Measurements from ENCODE around the gene ASPA.
"Not testable (repeated sequence)": the region's sequence is repeated elsewhere in the genome, so short reads cannot be mapped to it uniquely, and the experiment has no call there.

The ASPA gene

DNA sequence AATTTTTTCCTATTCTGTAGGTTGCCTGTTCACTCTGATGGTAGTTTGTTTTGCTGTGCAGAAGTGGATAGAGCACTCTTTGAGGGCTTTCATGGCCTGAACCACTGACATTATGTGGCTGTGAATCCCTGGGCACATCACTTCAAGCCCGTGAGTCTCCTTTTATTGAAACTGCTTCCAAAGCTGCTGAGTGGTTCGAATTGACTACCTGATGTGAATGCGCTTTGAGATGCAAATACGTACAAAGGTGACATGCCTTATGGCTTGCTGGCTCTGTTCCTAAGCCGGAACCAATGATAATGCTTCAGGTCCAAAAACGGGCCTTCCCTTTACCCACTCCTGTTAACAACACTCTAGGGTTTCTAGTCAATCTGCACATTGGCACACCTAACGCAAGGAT, 34.3 kb downstream of the ASPA start:
- DNase-seq, result no peak

DNA sequence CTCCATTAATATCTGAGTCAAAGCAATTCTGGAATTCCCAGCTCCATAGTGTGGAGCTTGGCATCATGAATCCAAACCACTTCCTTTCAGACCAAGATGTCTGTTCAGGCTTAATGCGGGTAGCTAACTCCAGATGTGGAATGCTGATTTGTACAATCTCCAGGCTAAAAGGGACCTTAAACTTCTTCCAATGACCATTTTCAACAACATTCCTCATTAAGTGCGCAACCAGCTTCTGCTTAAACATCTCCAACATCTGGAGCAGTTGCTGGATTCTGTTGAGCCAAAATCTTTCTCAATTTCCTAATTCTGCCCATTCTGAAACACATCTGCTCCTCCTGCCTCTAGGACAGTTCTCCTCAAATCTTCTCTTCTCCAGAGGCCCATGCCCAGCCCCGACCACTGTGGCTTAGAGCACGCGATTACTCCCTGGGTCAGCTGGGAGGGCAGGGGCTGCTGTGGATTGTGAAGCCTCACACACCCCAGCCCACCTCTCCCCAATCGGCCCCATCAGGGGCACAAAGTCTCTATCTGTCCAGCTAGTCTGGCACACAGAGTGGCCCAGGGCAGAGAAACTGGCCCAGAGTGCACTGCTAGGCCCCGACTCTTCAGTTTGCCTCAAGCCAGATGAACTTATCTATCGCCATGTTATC, 36.2 kb downstream of the ASPA start:
- no peak for DNase-seq

DNA sequence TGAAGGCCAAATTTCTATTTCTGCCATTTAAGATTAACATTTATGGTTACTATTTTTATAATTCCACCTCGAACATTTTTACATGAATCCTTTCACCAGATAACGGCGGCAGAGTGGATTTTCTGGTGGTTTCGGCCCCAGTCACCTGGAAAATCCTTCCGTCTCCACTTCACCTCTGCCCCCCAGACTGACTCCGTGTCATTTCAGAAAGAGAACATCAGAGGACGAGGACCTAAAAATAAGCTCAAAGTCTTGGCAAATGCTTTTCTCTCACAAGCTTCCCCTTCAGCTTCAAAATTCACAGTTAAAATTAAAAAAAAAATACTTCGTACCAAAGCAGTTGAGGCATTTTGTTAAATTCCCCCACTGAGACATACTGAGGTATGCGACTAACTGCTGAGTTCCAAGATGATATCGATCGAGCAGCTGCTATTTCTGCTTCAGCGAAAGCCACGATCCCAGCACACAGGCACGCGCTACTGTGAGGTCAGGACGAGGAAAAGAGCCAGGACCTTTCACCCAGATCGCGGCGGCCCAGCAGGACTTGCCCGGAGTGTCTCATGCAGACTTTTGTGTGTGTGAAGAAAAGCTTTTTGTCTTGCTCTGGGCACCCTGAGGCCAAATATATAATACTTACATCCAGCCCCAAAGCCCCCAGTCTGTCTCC, 36.8 kb downstream of the ASPA start:
- DNase-seq, result peak; percentile 94

DNA sequence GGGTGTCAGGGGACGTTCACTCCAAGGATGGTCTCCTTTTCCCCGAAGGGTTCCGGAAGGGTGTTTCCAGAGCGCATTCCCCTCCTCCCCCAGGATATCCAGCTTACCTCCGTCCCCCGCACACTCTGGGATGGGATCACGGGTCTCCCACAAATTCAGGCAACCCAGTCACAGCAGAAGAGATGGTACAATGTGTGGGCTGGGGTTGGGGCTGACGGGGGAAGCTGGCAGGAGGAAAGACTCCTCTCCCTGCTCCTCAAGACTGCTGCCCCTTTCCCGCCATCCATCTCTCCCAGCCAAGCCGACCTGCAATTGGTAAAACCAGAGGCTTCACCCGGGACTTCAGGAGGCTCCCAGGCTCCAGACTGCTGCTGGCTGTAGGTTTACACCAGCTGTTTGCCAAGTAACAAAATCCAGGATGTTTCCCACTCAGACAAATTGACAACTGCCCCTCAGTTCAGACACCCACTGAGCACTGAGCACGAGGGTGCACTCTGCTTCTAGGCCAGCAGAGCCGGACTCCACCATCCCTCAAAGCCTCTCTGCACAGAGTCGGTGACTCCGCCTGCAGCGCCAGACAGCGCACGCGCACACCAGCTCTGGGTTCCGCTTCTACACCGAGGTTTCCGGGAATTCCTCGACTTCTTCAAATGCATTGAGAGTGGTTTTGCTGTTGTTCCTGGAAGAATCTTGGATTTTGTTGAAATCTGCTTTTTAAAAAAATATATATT, 37.7 kb downstream of the ASPA start:
- no peak for DNase-seq

DNA sequence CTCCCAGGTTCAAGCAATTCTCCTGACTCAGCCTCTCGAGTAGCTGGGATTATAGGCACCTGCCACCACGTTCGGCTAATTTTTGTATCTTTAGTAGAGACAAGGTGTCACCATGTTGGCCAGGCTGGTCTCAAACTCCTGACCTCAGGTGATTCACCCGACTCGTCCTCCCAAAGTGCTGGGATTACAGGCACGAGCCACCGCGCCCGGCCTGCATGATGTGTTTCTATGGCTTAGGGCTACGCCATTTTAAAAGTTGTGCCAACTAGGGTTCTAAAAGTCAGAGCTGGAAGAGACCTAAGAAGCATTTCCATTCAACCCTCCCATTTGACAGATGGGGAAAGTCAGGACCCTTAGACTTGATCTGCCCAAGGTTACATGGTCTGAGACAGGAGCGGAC, 38.4 kb downstream of the ASPA start:
- DNase-seq, result not testable (repeated sequence)

DNA sequence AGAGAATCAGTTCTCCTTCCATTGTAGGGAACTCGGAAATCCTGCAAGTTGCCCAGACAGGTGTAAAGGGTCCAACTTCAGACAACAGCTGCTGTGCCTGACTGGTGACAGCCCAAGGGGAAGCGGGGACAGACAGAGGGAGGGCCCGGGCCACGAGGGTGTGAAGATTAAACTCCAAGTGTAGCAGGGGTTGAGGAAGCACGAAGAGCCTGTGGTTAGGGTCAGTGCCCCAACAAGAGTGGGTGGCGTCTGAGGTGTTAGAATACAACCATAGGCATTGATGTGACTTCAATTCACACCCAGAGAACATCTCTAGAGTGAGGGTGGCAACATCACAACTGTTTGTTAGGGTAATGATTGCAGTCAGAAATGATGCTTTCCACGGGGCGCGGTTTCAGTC, 39.1 kb downstream of the ASPA start:
- DNase-seq, result no peak

DNA sequence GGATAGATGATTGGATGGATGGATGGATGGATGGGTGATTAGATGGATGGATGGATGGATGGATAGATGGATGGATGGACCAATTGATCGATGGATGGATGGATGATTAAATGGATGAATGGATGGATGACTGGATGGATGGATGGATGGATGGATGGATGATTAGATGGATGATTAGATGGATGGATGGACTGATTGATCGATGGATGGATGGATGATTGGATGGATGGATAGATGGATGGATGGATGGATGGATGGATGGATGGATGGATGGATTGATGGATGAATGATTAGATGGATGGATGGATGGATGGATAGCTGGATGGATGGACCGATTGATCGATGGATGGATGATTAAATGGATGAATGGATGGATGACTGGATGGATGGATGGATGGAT, 43.7 kb downstream of the ASPA start:
- DNase-seq, result not testable (repeated sequence)

DNA sequence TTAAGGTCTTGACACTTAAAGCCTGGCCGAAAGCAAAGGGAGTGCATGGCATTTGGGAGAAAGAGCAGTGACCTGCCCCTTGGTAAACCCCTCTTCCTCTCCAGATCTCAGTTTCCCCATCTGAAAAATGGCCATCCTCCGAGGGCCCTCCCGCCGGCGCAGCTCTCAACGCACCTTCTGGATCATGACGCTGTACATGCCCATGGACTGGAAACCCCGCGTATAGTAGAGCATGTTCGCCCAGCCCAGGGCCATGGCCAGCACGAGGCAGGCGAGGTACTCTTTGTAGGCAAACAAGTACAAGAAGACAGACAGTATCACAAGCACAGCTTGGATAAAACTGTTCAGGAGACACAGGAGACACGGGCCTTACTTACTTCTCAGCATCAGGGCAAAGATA, 48.2 kb downstream of the ASPA start:
- DNase-seq, result no peak

DNA sequence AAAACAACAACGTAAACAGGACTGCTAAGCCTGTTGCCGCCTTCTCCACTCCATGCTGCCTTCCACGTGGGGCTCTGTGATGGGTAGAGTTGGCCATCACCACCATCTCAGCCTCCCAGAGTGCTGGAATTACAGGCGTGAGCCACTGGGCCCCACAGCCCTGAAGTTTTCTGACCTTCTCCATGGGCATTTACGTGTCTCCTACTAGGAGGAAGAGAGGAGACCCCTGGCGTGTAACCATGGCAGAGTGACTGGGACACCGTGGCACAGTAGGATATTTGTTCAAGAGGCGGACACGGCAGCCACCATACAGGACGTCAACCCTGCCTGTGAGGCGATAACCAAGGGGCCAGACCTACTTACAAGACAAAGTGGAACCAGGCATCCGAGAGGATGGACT, 50.7 kb downstream of the ASPA start:
- DNase-seq, result no peak

DNA sequence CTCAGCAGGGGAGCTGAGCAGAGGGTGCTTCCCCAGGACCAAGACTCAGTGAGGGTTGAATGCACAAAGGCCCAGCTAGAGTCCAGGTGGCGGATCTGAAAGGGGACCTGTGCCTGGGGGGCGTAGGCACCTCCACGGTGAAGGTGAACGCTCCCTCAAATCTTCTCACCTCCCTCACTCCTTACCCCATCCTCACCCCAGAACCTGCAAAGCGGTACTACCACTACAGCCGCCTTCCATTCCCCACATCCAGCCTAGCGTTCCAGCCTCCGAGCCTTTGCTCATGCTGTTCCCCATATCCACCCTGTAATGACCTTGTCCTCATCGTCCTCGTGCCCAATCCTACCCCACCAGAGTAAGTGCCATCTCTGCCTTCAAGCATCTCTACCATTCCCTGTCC, 51.2 kb downstream of the ASPA start:
- DNase-seq, result no peak

DNA sequence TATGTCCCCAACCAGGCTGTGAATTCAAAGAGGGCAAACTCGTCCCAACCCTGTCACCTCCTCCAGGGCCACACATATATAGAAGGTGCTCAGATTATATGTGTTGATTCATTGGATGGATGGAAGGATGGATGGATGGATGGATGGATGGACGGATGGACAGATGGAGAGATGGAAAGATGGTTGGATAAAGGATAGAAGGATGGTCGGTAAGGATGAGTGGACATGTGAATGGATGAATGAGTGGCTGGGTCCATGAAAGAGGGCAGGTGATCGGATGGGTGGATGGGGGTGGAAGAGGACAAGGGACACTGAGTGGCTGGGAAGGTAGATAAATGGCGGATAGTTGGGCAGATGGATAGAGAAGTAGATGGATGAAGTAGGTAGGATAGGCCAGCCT, 51.7 kb downstream of the ASPA start:
- no peak for DNase-seq

DNA sequence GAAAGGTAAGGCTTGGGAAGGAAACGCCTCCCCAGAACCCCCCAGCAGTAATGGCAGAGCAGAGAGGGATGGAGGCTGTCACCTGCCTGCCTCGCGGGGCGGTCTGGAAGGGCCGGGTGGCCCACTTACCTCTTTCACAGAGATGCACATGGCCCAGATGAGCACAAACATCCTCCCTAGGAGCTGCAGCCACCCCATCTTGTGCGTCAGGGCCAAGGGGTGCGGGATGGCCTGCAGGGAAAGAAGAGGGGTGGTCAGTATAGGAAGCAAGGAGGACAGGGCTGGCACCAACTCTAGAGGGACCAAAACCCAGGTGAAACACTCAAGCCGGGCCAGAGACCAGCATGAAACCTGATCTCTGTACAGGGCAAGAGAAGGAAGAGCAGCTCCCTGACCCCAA, 52.1 kb downstream of the ASPA start:
- no peak for DNase-seq

DNA sequence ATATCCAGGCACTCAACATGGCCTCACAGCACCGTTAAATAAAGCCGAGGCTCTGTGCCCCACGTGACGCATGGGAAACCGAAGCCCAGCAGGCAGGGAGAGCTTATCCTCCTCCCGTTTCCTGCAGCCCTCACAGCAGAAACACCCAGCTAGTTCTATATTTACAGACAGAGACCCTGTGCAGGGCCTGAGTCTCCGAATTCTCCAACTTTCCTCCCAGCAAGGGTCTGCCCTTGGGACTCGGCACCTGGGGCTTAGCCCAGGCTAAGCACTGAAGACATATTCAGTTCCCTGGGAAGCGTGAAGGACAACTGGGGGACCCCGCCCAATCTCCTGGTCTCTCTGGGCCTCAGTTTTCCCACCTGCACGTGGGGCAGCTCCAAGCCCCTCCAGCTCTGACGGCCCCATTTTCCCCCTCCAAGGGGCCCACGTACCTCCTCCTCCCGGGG, 52.6 kb downstream of the ASPA start:
- DNase-seq, result no peak

DNA sequence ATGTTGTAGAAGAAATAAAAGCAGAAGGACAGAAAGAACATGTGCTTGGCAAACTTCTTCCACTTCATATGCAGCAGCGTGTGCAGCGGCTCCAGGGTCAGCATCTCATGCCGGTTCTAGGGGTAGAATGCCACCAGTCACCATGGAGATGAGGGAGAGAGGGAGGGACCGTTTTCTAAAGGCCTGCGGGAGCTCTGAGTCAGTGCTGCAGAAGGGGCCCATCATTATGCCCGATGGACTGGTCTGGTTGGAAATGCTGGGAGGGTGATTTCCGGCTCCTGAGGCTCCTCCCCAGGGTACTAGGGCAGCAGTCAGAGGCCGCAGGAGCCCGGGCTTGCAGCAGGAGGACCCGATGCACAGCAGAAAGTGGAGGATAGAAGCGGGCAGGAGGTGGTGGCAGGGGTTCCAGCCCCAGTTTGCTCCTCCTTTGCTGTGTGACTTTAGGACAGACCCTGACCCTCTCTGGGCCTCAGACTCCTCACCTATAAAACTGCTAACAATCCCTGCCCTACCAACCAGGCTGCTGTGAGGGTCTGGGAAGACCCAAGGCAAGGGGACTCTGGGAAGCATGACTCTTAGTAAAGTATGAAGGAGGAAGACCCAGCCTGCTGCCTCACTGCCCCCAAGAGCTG, 53.2 kb downstream of the ASPA start:
- no peak for DNase-seq

DNA sequence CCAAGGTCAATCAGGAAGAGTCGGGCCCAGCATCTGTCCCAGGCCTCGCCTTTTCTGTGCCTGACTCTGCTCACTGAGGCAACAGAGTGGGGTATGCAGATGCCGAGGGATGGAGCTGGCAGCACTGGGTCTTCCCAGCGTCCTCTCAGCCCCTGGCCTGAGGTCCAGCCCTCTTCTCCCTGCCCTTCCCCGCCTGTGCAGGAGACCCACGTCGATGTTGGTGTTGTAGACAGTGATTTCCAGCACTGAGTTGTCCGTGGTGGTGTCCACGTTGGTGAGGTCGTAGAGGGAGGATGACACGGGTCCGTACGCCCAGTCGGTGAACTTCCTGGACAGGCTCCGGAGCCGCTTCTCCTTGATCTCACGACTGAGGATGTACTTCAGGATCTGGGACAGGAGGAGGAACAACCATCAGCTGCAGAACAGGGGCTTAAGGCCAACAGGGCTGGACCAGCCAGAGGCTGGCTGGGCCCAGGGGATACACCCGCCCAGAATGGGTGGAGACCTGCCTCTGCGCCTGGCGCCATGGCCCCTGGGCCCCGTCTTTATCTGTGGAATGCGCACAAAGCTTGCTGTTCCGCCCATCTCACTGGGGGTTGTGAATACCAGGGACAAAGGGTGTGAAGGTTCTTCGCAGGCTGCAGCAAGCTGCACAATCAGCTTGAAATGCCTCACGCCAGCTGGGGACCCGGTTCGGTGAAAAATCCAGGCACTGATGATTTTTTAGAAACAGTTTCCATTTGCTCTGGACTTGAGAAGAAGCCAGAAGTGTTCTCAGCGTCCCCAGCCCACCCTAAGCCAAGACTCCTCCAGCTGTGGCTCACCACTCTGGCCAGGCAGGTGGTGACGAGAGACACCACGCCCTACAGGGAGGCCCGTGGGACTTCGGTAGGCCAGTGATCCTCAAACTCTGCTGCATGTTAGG, 54.3 kb downstream of the ASPA start:
- peak; percentile 48 for DNase-seq

DNA sequence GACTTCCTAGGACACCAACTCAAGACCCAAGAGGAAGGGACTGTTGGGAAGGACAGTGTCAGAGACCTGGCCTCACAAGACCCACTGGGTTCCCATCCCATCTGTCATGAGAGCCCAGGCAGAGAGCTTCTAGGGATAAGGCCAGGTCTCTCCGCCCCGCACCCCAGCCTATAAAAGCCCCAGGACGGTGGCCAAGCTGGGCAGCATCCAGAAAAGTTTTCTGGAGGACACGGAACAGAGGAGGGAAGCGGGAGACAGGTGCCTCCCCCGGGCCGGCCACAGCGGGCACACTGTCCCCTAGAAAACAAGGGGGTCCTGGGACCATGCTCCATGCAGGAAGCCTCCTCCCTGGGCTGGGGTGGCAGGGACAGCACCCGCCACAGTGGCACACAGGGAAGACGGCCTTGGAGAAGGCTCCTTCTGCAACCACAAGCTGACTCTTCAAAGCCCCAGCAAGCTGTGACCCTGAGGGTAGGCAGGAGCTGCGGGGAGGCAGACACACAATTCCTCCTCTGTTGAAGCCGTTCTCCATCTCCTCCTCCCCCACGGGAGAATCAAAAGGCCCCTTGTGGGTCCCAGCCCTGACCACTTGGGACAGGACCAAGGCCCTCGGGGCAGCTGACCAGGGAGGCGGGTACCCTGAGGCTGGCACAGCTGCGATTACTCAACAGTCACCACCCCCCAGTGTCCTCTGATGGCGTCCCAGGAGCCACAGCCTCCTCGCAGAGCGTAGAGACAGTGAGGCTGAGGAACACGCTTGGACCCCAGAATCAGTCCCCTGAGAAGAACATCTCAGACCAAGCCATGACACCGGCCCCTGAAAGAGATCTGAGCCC, 55.7 kb downstream of the ASPA start:
- peak; percentile 97 for DNase-seq

DNA sequence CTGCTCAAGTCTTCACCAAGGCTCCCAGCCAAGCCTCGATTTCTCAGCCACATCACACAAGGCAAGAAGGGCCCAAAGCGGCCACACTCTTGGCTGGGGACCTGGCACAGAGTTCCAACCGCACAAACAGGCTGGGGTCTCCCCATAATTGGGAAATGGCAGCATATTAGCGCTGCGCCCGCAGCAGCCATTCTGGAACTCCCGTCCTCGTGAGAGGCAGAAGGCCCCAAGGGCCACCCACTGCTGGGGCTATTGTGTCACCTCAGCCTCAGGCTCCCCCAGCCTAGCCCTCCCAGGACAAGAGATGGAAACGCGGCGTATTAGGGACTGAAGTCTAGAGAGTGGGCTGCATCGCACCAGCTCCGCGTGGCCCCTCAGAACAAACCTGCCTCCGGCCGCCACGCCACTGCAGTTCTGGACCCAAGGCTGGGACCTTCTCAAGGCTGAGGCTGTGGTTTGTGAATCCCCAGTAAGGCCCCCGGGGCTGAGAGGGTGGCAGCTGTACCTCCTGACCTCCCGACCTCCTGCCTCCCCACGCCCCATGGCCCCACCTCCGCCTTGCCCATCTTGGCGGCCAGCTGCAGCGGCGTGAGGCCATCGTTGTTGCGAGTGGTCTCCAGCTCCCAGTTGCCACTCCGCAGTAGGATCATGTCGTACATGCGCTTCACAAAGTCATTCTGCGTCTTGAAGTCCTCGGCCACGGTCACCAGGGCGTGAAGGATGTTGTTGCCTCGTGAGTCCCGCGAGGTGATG, 56.5 kb downstream of the ASPA start:
- DNase-seq, result no peak

DNA sequence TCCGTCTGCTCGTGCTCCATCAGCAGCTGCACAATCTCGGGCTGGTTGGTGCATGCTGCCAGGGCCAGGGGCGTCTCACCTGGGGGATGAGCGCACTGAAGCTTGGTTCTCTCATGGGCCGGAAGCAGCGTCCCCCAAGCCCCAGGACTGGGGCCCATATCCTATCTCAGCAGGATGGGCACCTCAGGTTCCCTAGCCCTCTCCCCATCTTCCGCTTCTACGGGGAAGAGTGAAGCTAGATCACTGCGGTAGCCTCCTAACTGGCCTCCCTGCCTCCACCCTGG, 57.0 kb downstream of the ASPA start:
- DNase-seq, result no peak

DNA sequence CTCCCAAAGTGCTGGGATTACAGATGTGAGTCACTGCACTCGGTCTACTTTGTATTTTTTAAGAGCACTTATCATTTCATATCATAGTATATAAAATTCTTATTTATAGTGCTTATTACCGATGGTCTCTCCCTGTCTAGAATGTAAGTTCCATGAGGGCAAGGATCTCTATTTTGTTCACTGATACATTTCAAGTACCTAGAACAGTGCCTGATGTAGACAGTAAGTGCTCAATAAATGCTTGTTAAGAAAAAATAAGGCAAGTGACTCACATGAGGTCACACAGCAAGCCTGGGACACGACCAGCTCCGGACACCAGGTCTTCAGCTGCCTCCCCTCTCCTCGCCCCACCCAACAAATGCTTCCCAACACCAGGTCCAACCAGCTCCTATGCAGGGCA, 58.0 kb downstream of the ASPA start:
- peak; percentile 6 for DNase-seq

DNA sequence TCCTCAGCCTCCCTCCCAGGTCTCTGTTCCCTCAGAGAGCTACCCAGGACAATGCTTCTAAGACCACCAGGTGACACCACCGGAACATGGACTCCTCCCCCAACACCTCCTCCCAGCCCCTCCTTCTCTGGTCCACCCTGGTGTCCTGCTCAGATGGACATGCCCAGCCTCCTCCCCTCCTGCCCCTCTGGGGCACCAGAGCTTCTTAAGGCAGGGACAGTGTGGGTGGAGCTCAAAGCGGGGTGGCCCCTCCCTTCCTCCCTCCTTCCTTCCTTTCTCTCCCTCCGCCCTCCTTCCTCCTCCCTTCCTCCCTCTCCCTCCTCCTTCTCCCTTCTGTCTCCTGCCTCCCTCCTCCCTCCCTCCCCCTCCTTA, 59.1 kb downstream of the ASPA start:
- peak; percentile 46 for DNase-seq
